HPDE6-E6E7 (cell line): ENCODE results near the gene NXPH4.
A peak's percentile ranks its signal among the peaks of the same experiment; 100 is the strongest.

Source experiments
- DNase-seq: peaks from one replicate; pipeline ENCODE4 v3.0.0; 2011; ENCODE audit warnings: missing footprints; ENCODE audit errors: extremely low spot score

The NXPH4 gene

GRCh38 chr12:57203791-57204190 lies 12.8 kb upstream of the NXPH4 start:
- no peak for DNase-seq

- DNase-seq, result no peak
These were observed 12.1 kb upstream of the NXPH4 start for GRCh38 chr12:57204454-57204853.

GRCh38 chr12:57205186-57205585 lies 11.4 kb upstream of the NXPH4 start:
- no peak for DNase-seq

GRCh38 chr12:57205931-57206330 lies 10.7 kb upstream of the NXPH4 start:
- DNase-seq, result no peak

GRCh38 chr12:57207731-57208630 lies 8.6 kb upstream of the NXPH4 start:
- DNase-seq, result no peak

- no peak for DNase-seq
These were observed 7.8 kb upstream of the NXPH4 start for GRCh38 chr12:57208631-57209282.

- DNase-seq, result no peak
These were observed 6.7 kb upstream of the NXPH4 start for GRCh38 chr12:57209916-57210315.

GRCh38 chr12:57210461-57210860 lies 6.1 kb upstream of the NXPH4 start:
- DNase-seq, result no peak

GRCh38 chr12:57210926-57211692 lies 5.5 kb upstream of the NXPH4 start:
- DNase-seq, result no peak

- no peak for DNase-seq
These were observed 4.5 kb upstream of the NXPH4 start for GRCh38 chr12:57211791-57212700.

- DNase-seq, result no peak
These were observed 3.9 kb upstream of the NXPH4 start for GRCh38 chr12:57212701-57213057.

GRCh38 chr12:57213058-57213715 lies 3.4 kb upstream of the NXPH4 start:
- peak; percentile 89 for DNase-seq

GRCh38 chr12:57213763-57214397 lies 2.7 kb upstream of the NXPH4 start:
- no peak for DNase-seq

GRCh38 chr12:57214398-57214781 lies 2.2 kb upstream of the NXPH4 start:
- DNase-seq, result no peak

GRCh38 chr12:57215065-57215464 lies 1.5 kb upstream of the NXPH4 start:
- DNase-seq, result no peak

- DNase-seq, result no peak
These were observed 953 bp upstream of the NXPH4 start for GRCh38 chr12:57215668-57216013.

- DNase-seq, result no peak
These were observed 606 bp downstream of the NXPH4 start for GRCh38 chr12:57216921-57217879.

GRCh38 chr12:57218030-57218853 lies 1.6 kb downstream of the NXPH4 start:
- no peak for DNase-seq
